ENCODE results near the gene SNAPIN. TPM values are rescaled to one million over a fixed set of nuclear protein-coding genes. Genes with fewer than 3 reads are reported as not detected.

The SNAPIN gene
- total and polyA plus RNA-seq, 9 of the 15 experiments (the other 6 are each of a cell fraction or from before 2014, with no cell fraction given): 11.2 to 43.9 (median 32.3) TPM

GRCh38 chr1:153677718-153678518, 19.4 kb downstream of the SNAPIN start:
- Histone ChIP-seq H3K9me3 (replicated peaks; ENCODE audit: control insufficient read depth, insufficient read depth, low read depth, low read length) (no peaks in the 10 kb centered on the region), H3K79me2 (ENCODE audit: control insufficient read depth, insufficient read depth, low read length) (no peaks in the 10 kb centered on the region), H3K9me1 (ENCODE audit: control insufficient read depth, insufficient read depth, low read length) (no peaks in the 10 kb centered on the region), H3K4me3 (no peak overlapping the region), H3K27me3 (ENCODE audit: control insufficient read depth in 2 of 2, insufficient read depth in 2 of 2, low read length in 2 of 2) (peaks cover 33 to 45% of the 10 kb centered on the region in 2 experiments; a peak in 4 of 5 replicates), H3K4me2 (ENCODE audit: insufficient read depth, low read length) (peak overlapping the region; percentile 32; the same call in 1 of the 2 replicates), H3K36me3 (ENCODE audit: control insufficient read depth, insufficient read depth, low read length) (no peaks in the 10 kb centered on the region), H2AFZ (ENCODE audit: low read depth, low read length) (peak overlapping the region; percentile 55), H3K27ac (ENCODE audit: extremely low read depth, low read depth, low read length) (no peak overlapping the region), H3K4me1 (replicated peaks in 1 of 2; ENCODE audit: control insufficient read depth in 2 of 2, insufficient read depth in 2 of 2, low read length in 2 of 2) (peaks cover 0 to 19% of the 10 kb centered on the region in 2 experiments; a peak in 3 of 5 replicates), H4K20me1 (replicated peaks; ENCODE audit: control insufficient read depth, insufficient read depth, low read length) (no peaks in the 10 kb centered on the region; the same call in 1 of the 2 replicates), H3K9ac (ENCODE audit: insufficient read depth in 1 of 2, low read depth in 2 of 2, low read length in 2 of 2) (no peak overlapping the region; a peak in 1 of 4 replicates)
- intact Hi-C loops (cut with micrococcal nuclease): loop anchor here (1.0 to 5.0 kb wide), 2 partner anchors 71 to 94 kb away; no protein-coding TSS in a partner anchor
- peak; percentile 54 to 72 (median 62) for DNase-seq (ENCODE audit: extremely low read depth in 1 of 4, low spot score in 3 of 4)
- 11% methylated on average over 21 of the region's 29 CpGs for WGBS (ENCODE audit: insufficient coverage, low coverage, missing lambda C conversion rate)
- CTCF ChIA-PET (ENCODE audit: low intra/inter-chr PET ratio): interaction anchor here (0.9 to 2.2 kb wide), 2 partner anchors 71 to 94 kb away, joined by 9 to 18 read pairs; no protein-coding TSS in a partner anchor
- FAIRE-seq: peak; percentile 96
- in situ Hi-C loops (cut with MboI): loop anchor here (5.0 kb wide), 1 partner anchor 309 kb away; the partner anchor contains the start of gene RAB13
- BruUV-seq (replicated peaks): no TSS peak
- ATAC-seq: peak; percentile 85
- POLR2A ChIA-PET: no interaction called here
- TF ChIP-seq ZNF24 (IDR thresholded peaks at IDR 0.05): no peak
- TF ChIP-seq ZNF263 (CRISPR knock-in tag; IDR thresholded peaks at IDR 0.05; ENCODE audit: borderline replicate concordance): no peak
- no peak for TF ChIP-seq MNT (conservative IDR thresholded peaks at IDR 0.05)
- TF ChIP-seq PCBP1 (IDR thresholded peaks at IDR 0.05; ENCODE audit: low read depth, low read length, poor library complexity, severe bottlenecking): no peak
- TF ChIP-seq RBM25 (IDR thresholded peaks at IDR 0.05; ENCODE audit: low read depth, low read length, severe bottlenecking): no peak
- peak; percentile 91 to 95 (median 93) for TF ChIP-seq CTCF (IDR thresholded peaks at IDR 0.05 in 2 of 3, conservative IDR thresholded peaks at IDR 0.05 in 1 of 3; ENCODE audit: insufficient read depth in 2 of 3, low read depth in 1 of 3, low read length in 3 of 3)
- TF ChIP-seq CREB1 (IDR thresholded peaks at IDR 0.05): no peak
- no peak for TF ChIP-seq CREB1 (CRISPR knock-in tag; IDR thresholded peaks at IDR 0.05)
- 0 out of 4 replicates have a peak, but pooled peaks of 1 of the 2 experiments have one; percentile 48 for TF ChIP-seq MAZ (CRISPR knock-in tag; conservative IDR thresholded peaks at IDR 0.05 in 1 of 2, IDR thresholded peaks at IDR 0.05 in 1 of 2)
- TF ChIP-seq VEZF1 (CRISPR knock-in tag; IDR thresholded peaks at IDR 0.05): 0 out of 2 replicates have a peak, but pooled peaks have one; percentile 17
- no peak for TF ChIP-seq ZNF280B (CRISPR knock-in tag; IDR thresholded peaks at IDR 0.05)
- TF ChIP-seq HMGN3 (IDR thresholded peaks at IDR 0.05; ENCODE audit: borderline replicate concordance, extremely low read depth, insufficient read length, low read depth, low read length): no peak

Measured in K562 (cell line).